HG02571 (cell line): ENCODE measurements around the gene NXPE3.
A peak's percentile ranks its signal among the peaks of the same experiment; 100 is the strongest.
"Not testable (repeated sequence)": the region's sequence is repeated elsewhere in the genome, so short reads cannot be mapped to it uniquely, and the experiment has no call there.

Experiments used
- ATAC-seq: cut with Tn5 transposase; IDR thresholded peaks from one replicate; pipeline ENCODE4 v1.9.1; 2021; ENCODE audit warnings: mild to moderate bottlenecking, moderate library complexity; ENCODE audit not compliant: unreplicated experiment

The NXPE3 gene

DNA sequence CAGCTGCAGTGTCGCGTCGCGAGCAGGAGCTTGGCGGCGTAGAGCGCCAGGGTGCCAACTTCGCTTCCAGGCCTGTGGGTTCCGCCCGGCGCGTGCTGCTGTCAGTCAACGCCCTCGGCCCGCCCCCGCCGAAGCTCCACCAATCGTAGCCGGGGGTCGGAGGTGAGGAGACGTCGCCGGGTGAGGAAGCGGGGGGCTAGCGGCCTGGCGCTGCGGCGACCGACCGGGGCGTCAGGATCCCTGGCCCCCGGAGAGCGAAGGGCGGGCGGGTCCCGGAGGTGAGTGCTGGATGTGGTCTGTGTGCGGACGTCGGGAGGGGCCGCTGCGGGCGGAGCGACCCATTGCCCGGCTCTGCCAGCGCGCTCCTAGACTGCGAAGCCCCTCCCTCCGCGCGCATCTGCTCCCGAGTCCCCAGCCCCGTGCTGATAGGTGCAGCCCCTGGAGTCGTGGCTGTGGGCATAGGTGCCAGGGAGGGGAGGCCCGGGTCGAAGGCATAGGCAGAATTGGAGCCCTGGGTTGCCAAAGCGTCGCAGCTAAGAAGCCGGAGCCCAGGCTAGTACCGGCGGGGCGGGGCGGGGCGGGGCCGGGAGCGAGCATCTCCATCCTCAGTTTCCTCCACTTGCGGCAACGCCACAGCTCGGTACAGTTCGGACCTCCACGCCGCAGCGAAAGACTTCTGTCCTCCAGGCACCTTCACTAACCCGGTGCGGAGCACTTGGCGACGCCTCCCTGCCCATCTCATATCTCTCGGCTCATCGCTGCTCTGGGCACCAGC, at the start of gene NXPE3:
Gene NXPE3, plus strand, starts transcription at position 165 of the 775 bp plus-strand sequence. CDS start 6,386 bp downstream, outside the sequence.
- ATAC-seq = peak; percentile 93

GRCh38 chr3:101729586-101729985, 49.4 kb upstream of the NXPE3 start:
- ATAC-seq = no peak

DNA sequence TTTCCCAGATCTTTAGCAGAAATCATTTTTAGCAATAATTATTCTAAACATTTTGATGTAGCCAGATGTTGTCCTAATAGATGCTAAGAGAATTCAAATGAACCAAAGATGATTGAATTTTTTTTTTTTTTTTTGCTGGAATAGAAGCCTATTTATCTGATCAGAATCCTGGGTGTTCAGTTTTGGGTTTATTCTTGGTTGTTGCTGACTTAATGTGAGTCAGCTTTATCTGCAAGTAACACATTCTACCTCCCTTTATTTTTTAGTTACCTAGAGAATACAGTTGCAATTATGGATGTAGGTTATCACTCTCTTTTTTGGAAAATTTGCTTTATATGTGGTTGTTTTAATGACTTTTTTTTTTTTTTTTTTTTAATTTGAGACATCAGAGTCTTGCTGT, 48.2 kb upstream of the NXPE3 start:
- ATAC-seq = no peak

DNA sequence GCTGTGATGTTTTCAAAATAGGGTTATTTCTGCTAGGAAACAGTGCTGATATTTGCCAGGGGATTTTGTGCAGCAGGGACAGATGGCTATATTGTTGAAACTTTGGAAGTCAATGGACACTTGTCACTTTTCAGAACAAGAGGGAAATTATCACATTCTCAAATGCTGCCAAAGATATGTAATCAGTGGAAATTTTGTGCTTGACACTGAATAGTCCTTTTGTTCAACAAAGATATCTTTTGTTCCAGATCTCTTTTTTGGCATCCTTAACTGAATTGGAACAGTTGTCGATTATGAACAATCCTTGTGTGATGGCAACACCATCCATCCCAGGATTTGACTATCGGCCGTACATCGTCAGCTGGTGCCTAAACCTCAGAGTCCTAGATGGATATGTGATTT, 46.8 kb upstream of the NXPE3 start:
- ATAC-seq = no peak

GRCh38 chr3:101735833-101736232, 43.2 kb upstream of the NXPE3 start:
- ATAC-seq = no peak

DNA sequence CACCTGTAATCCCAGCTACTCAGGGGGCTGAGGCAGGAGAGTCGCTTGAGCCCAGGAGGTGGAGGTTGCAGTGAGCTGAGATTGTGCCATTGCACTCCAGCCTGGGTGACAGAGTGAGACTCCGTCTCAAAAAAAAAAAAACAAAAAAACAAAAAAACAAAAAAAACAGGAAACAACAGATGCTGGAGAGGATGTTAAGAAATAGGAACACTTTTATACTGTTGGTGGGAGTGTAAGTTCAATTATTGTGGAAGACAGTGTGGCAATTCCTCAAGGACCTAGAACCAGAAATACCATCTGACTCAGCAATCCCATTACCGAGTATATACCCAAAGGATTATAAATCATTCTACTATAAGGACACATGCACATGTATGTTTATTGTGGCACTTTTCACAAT, 37.1 kb upstream of the NXPE3 start:
- ATAC-seq = not testable (repeated sequence)

DNA sequence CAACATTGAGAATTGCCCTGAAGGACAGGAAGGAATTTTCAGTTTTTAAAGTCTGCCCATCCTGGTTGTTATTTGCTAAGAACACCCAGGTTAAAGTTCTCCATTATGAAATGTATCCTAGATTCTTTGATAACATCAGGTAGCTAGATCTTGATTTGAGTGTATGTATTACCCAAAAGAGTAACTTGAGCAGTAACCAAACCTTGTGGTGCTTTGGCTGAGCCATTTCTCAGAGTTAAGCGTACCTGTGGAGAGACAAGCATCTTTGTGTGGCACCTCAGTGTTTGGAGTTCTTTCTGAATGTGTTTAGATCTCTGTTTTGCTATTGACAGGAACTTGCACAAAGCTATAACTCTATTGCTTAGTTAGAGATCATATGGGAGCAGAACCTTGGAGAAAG, 34.2 kb upstream of the NXPE3 start:
- no peak for ATAC-seq

GRCh38 chr3:101745934-101746333, 33.1 kb upstream of the NXPE3 start:
- not testable (repeated sequence) for ATAC-seq

- not testable (repeated sequence) for ATAC-seq
These were observed 25.5 kb upstream of the NXPE3 start for GRCh38 chr3:101753386-101754113.

DNA sequence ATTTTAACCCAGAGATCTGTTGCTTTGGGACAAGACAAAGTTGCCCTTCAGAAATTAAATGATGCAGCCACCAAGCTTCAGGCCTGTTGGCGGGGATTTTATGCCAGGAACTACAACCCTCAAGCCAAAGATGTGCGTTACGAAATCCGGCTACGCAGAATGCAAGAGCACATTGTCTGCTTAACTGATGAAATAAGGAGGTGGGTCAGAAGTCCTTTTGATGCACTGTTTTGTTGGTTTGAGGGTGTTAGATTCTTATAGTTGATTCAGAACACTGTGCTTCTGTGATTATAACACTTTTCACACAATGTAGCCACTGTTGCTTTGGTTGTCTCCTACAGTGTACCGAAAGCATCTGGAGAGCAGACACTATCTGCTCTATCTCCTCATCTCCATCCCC, 20.8 kb upstream of the NXPE3 start:
- ATAC-seq = no peak

DNA sequence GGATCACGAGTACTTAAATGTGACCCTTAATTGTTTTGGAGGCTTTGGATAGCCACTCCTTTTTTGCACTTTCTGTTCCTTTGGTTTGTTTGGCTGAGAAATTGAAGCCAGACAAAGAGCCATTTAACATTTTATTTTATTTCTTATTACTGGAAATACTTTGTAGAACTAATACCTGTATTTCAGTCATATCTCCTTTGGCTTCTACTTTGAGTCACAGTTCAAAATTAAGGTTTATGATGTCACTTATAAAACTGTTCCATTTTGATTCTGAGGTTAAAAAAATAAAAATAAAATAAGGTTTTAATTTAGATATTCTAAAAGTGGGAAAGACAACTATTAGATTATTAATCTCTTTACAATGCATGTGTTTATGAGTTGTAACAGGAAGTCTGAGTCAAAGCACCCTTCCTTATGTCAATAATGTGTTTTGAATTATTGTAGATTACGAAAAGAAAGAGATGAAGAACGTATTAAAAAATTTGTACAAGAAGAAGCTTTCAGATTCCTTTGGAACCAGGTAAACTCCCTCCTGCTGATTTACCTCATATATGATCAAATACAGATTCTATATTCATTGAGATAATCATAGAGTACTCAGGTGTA, 16.9 kb upstream of the NXPE3 start:
- no peak for ATAC-seq

DNA sequence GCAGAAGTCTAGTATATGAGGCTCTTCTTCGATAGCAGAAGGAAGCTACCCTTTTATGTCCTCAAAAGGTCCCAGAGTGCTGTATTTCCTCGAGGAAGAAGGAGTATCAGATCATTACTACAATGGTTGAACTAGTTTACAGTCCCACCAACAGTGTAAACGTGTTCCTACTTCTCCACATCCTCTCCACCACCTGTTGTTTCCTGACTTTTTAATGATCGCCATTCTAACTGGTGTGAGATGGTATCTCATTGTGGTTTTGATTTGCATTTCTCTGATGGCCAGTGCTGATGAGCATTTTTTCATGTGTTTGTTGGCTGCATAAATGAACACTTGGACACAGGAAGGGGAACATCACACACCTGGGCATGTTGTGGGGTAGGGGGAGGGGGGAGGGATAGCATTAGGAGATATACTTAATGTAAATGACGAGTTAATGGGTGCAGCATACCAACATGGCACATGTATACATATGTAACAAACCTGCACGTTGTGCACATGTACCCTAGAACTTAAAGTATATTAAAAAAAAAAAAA, 1.2 kb upstream of the NXPE3 start:
- ATAC-seq = not testable (repeated sequence)

- no peak for ATAC-seq
These were observed 495 bp upstream of the NXPE3 start for GRCh38 chr3:101778385-101779046.

DNA sequence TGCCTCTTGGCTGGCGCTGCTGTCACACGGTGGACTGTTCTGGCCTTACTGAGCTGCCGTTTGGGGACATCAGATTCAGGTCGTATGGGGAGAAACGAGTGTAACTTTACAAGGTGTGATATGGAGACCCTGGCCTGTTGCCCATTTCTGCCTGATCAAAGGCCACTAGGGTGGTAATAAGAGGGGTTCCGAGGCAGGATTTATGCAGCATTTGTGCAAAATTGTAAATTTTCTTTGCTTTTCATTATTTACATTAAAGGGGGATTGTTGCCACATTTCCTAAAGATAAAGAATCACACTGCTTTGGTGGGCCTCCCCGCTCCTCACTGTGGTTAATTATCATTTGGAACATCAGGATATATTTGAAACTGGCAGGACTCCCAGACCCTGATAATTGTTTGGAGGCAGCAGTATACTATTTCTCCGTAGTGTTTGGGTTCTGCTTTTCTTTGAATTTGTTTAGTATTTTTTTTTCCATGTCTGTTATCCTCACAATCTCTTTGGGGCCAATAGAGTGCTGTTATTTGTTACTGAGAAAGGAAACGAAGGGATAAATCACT, 891 bp downstream of the NXPE3 start:
- no peak for ATAC-seq

DNA sequence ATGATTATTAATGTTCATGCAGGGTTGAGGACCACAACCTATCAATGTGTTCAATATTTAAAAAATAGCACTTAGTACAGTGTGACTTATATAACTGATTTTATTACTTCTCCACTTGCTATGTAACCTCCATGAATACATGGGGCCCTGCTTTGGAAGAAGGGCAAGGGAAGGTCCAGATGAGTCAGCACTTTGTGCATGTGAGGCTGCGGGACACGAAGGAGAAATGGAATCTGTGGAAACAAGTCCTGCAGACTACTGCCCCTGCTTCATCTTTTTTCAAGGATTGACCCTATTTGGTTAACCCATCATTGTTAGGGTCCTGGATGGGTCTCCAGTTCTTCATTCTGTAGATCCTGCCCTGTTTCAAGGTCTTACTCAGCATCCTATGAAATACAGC, 1.6 kb downstream of the NXPE3 start:
- ATAC-seq = no peak

DNA sequence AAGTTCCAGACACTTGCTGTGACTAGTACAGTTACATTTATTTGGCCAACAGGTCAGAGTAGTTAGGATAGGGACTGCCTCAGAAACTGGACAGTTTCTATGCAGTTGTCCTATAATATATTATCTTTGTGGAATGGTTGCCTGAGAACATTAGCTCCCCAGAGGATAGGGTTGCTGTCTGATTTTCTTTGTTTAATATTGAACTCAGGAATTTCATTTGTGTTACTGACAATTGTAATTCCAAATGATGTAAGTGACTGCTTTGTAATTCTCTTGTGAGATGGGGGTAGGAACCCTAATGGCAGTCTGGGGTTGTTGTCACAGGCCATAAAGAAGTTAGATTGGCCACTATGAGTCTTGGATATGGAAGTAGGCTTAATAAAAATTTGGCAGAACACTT, 2.2 kb downstream of the NXPE3 start:
- ATAC-seq = no peak

GRCh38 chr3:101784855-101785613, 6.0 kb downstream of the NXPE3 start:
- no peak for ATAC-seq

DNA sequence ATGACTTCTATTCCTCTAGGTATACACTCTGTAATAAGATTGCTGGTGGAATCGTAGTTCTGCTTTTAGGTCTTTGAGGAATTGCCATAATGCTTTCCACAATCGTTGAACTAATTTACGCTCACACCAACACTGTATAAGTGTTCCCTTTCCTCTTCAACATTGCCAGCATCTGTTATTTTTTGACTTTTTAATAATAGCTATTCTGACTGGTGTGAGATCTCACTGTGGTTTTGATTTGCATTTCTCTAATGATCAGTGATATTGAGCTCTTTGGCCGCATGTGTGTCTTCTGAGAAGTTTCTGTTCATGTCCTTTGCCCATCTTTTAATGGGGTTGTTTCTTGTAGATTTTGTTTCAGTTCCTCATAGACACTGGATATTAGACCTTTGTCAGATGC, 12.8 kb downstream of the NXPE3 start:
- peak; percentile 97 for ATAC-seq

DNA sequence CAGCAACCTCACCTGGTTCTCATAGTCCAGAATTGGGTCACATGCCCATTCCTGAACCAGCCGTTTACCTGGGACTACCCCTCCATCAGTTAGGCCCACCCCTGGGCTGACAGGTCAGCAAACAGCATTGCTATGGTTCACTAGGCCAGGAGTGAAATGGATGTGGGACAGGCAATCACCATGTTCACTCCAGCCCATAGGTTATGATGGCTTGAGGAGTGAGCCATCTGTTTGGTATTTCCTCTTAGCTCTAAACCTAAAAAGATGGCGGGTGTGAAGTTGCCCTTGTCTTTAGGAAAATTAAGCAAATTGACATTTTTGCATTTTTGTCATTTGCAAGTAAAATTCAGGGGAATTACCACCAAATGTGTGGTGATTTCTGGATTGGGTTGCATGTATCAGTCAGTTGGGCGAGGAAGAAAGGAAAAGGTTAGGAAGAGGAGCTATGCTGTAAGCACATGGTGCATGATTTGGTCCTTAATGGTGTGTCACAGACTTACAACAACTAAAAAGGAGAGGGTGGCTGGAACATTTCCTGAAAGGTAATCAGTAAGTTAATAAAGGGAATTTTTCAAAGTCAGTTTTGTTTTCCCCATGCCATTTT, 17.2 kb downstream of the NXPE3 start:
- ATAC-seq = no peak

- ATAC-seq = no peak
These were observed 22.2 kb downstream of the NXPE3 start for GRCh38 chr3:101801174-101801573.
